NCI-H2107 treated with DMSO at 0.1 percent for 48 hours (cell line): ENCODE results near the gene DBH.

Experiments used
- DNase-seq: peaks from one replicate; lab custom pipeline; 2025; ENCODE audit not compliant: unreplicated experiment; lab: John Stamatoyannopoulos, UW

DBH gene

GRCh38 chr9:133696071-133696472 is 59.9 kb downstream of the DBH start:
- DNase-seq: no peak

GRCh38 chr9:133699546-133699945 is 63.4 kb downstream of the DBH start:
- DNase-seq: no peak

DNA sequence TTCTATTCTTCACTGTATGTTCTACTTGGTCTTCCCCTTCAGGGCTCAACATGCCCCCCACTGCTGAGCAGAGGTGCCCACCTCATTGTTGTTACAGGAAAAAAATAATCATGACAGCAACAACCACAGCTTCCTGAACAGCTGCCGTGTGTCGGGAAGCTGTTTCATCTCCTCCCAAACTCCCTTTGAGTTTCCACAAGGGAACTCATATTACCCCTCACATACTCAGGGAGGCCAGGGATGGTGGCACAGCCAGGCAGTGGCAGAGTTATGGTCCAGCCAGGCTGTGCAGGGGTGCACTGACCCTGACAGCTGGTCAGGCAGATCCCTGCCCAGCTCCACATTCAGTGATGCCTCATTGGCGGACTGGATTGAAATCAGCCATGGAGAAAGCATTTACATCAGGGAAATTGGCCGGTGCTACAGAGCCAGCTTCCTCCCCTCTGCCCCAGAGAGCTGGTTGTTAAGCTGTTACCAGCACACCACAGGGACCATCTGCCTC is 64.7 kb downstream of the DBH start:
- no peak for DNase-seq

GRCh38 chr9:133701321-133701980 is 65.3 kb downstream of the DBH start:
- DNase-seq: peak; percentile 31

DNA sequence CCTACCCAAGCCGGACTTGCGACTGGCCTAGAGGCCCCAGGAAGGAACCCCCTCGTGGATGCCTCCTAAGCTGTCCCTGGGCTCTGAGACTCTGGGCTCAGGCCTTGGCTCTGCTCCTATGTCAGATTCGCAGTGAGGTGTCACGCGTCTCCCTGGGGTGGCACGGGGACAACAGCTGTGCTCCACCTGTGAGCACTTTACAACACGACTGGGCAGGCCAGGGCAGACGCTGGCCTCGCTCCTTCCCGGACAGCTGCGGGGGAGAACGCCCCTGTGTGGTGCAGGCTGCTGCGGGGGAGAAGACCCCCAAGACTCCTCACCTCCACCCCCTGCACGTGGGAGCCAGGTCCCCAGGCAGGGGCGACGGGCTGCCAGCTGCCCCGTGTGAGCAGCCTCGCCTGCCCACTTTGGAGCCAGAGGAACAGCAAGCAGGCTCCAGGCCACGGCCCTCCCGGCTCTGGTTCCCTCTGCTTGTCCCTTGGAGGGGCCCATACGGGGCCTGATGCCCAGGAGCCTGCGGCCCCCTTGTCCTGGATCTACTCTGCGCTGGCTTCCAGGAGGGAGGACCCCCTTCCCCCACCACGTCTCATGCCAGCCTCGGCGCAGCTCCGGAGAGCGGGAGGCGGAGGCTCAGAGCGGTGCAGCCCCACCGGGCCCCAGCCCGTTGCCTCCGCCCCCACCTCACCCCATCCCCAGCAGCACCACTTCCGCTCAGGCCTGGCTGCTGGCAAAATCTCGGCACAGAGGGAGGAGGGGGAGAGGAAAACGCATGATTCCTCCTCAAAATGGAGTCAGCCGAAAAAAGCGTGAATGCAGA is 66.0 kb downstream of the DBH start:
- DNase-seq: peak; percentile 58

DNA sequence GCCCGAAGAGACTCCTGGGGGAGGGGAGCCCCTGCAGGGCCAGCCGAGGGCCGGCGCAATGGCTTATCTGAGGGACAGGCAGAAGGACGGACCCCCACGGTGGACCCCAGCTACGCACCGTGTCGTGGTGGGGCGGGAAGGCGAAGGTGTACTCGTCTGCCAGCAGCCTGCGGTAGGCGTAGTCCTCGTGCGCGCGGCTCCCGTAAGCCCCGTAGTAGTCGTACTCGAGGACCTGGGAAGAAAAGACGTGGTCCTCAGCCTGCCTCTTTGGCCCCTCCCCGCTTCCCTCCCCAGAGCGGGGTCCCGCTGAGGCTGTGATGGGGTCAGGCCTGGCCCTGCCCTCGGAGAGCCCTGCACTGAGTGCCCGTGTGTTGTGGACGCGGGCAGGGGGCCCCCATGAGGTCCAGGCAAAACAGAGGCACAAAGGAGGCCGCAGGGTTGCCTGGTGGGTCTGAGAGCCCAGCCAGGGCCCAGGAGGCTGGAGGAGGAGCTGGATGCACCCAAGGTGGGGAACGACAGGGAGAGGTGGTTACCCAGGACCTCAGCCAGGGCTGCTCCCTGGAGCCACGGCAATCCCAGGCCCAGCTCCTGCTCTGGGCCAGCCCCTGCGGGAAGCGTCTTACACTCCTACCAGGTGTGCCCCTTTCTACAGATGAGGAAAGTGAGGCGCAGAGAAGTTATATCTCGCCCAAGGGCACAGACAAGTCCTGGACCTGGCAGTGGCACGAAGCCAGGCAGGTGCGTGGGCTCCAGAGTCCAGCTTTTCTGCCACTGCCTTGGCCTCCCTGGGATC is 66.8 kb downstream of the DBH start:
- DNase-seq: peak; percentile 79

GRCh38 chr9:133703591-133704399 is 67.6 kb downstream of the DBH start:
- DNase-seq: peak; percentile 86

GRCh38 chr9:133704711-133705181 is 68.6 kb downstream of the DBH start:
- DNase-seq: no peak

GRCh38 chr9:133705576-133705975 is 69.4 kb downstream of the DBH start:
- no peak for DNase-seq

DNA sequence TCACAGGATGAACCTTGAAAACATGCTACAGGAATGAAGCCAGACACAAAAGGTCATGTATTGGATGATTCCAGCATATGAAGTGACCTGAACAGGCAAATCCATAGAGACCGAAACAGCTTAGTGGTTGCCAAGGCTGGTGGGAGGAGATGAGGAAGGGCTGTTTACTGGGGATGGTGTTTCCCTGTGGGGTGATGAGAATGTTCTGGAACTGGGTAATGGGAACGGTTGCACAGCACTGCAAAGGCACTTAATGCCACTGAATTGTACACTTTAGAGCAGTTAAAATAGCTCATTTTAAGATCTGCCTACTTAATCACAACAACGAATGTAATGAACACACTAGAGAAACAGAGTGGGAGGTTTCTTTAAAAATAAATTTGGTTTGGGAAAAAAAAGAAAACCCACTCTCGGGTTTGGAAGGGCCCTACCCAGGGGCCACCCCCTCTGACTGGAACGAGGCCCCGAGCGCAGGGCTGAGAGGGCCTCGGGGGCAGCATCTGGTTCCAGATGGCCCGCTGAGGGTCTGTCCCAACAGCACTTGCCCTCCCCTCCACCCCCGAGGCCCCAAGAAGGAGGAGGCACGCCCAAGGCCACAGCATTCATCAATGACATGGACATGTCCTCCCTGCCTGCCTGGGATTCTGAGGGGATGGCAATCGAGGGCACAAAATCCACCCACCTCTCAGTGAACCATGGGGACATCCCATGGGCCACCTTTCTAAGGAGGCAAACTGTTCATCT is 70.3 kb downstream of the DBH start:
- no peak for DNase-seq

DNA sequence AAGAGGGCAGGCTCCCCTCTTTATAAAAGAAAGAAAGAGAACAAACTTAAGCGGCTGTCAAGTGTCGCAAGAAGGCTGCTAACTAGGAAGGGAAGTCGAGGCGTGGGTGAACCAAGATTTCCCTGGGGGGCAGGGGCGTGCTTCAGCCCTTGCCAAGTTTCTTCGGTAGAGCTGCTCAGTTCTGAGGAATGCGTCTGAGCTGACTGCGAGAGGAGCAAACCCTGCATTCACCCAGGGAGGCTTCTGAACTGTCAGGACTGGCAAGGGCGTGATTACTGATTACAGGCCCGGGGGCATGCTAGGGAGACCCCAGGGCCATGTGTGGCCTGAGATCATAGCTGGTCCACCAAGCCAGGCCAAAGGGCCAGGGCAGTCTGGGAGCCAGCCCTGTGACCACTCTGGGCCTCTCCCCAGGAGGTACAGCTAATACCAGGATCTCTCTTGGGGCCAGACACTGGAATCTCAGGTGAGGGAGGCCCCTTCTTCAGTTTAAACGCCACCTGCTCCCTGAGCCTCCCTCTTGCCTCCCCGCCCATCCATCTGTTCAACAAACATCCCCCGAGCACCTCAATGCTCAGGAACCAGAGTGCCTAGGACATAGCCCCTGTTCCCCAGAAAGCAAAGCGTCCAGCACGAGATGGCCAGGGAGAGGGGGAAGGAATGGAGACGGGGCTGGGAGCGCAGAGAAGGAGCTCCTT is 71.1 kb downstream of the DBH start:
- no peak for DNase-seq

DNA sequence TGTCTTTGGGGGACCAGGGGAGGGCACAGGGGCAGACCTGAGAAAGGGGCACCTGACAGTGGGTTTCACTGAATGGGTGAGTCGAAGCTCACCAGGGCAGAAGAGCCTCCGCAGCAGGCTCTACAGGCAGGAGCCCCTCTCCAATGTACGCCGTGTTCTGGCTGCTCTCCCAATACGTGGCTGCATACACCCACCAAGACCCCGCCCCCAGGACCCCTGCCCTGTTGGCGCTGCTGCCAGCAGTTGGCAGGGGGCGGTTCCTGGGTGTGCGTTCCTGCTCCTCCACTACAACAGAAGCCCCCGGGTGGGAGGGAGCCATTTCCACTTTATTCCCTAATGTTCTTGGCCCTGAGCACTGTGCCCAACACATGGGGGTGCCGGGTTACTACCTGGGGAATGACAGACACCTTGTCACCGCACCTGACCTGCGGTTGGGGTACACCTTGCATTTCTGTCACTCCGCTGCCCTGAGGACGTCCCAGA is 71.6 kb downstream of the DBH start:
- DNase-seq: no peak

- DNase-seq: no peak
Measured at GRCh38 chr9:133708246-133709014, 72.3 kb downstream of the DBH start.
